HL-60 (cell line): ENCODE results near the gene SYNGR4.

Experiments used
- GABPA ChIP-seq: IDR thresholded peaks from 2 replicates; pipeline ENCODE4 v1.6.1; 2012; ENCODE audit warnings: low read depth
- POLR2AphosphoS5 ChIP-seq: IDR thresholded peaks from 2 replicates; pipeline ENCODE4 v1.6.1; 2012; ENCODE audit warnings: low read depth
- TF ChIP-seq, protein P1 (sequence below): IDR thresholded peaks from one replicate; pipeline ENCODE4 v1.5.1; 2011; ENCODE audit warnings: low read length, control low read depth, inconsistent platforms; ENCODE audit not compliant: insufficient read depth
- TF ChIP-seq, protein P2 (sequence below): IDR thresholded peaks from 2 replicates; pipeline ENCODE4 v1.6.1; 2012; ENCODE audit warnings: low read depth; ENCODE audit not compliant: insufficient replicate concordance

DNA sequence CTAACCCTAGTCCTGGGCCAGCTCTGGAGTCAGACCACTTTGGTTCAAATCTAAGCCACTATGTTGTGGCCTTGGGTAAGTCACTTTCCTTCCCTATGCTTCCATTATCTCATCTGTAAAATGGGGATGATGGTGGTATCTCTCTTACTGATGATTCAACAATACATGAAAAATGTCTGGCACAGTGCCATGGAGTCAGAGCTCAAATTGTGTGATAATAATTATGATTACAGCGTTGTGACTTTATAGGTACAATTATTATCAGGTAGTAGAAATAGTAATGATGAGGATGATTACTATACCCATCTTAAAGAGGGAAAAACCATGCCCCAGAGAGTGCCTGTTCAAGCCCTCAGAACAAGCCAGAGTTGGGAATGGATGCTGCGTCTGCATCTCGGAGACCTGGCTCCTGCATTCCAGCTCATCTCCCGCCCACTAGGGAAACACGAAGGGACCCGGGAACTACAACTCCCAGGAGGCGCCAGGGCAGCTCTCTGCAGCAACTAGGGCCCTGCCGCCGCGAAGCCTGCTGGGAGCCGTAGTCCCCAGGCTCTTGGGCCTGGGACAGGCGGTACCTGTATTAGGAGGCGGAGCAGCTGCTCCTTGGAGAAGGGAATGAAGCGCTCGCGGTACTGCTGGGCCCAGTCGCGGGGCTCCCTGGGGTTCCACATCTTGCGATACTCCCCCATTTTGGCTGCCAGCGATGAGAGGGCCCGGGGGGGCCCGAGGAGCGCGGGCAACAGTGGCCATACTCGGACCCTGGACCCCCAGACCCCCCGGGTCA is 1.3 kb upstream of the SYNGR4 start:
- TF ChIP-seq, protein P1, sequence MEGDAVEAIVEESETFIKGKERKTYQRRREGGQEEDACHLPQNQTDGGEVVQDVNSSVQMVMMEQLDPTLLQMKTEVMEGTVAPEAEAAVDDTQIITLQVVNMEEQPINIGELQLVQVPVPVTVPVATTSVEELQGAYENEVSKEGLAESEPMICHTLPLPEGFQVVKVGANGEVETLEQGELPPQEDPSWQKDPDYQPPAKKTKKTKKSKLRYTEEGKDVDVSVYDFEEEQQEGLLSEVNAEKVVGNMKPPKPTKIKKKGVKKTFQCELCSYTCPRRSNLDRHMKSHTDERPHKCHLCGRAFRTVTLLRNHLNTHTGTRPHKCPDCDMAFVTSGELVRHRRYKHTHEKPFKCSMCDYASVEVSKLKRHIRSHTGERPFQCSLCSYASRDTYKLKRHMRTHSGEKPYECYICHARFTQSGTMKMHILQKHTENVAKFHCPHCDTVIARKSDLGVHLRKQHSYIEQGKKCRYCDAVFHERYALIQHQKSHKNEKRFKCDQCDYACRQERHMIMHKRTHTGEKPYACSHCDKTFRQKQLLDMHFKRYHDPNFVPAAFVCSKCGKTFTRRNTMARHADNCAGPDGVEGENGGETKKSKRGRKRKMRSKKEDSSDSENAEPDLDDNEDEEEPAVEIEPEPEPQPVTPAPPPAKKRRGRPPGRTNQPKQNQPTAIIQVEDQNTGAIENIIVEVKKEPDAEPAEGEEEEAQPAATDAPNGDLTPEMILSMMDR = no peak
- TF ChIP-seq POLR2AphosphoS5 (no peak), GABPA (no peak)
- TF ChIP-seq, protein P2, sequence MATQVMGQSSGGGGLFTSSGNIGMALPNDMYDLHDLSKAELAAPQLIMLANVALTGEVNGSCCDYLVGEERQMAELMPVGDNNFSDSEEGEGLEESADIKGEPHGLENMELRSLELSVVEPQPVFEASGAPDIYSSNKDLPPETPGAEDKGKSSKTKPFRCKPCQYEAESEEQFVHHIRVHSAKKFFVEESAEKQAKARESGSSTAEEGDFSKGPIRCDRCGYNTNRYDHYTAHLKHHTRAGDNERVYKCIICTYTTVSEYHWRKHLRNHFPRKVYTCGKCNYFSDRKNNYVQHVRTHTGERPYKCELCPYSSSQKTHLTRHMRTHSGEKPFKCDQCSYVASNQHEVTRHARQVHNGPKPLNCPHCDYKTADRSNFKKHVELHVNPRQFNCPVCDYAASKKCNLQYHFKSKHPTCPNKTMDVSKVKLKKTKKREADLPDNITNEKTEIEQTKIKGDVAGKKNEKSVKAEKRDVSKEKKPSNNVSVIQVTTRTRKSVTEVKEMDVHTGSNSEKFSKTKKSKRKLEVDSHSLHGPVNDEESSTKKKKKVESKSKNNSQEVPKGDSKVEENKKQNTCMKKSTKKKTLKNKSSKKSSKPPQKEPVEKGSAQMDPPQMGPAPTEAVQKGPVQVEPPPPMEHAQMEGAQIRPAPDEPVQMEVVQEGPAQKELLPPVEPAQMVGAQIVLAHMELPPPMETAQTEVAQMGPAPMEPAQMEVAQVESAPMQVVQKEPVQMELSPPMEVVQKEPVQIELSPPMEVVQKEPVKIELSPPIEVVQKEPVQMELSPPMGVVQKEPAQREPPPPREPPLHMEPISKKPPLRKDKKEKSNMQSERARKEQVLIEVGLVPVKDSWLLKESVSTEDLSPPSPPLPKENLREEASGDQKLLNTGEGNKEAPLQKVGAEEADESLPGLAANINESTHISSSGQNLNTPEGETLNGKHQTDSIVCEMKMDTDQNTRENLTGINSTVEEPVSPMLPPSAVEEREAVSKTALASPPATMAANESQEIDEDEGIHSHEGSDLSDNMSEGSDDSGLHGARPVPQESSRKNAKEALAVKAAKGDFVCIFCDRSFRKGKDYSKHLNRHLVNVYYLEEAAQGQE = no peak
